PC-3 (cell line): Measurements from ENCODE around the gene ONECUT3. TPM values are rescaled to one million over a fixed set of nuclear protein-coding genes. Genes with fewer than 3 reads are reported as not detected.
A peak's percentile ranks its signal among the peaks of the same experiment; 100 is the strongest.

ENCODE experiments used
- ATAC-seq: fragments of 200-7000 bp; cut with Tn5 transposase; 2 replicates; pipeline ENCODE4 v1.9.1; 2020; ENCODE audit warnings: mild to moderate bottlenecking, moderate library complexity
- BruUV-seq: library from RNA; stranded (reverse); fragments of 400-500 nt; replicated peaks from 2 replicates; lab custom pipeline; 2021; lab: Mats Ljungman, UMichigan
- CTCF ChIA-PET: fragments of 300-600 bp; sonication (Branson Sonifier 250); formaldehyde crosslinking; loops from one replicate; lab custom pipeline; 2022; ENCODE audit warnings: antibody characterized with exemption; lab: Charles Lee
- POLR2A ChIA-PET: fragments of 300-600 bp; sonication (Branson Sonifier 250); formaldehyde crosslinking; loops from one replicate; lab custom pipeline; 2022; ENCODE audit warnings: antibody characterized with exemption; ENCODE audit not compliant: unreplicated experiment; lab: Charles Lee
- DNase-seq: peaks from one replicate; pipeline ENCODE4 v3.0.0-alpha.2; 2015
- H2AFZ ChIP-seq: fragments of 300-600 bp; sonication (generic); 2 replicates; pipeline ENCODE4 v1.6.0; 2016; ENCODE audit warnings: antibody characterized with exemption, low read length
- H3F3A ChIP-seq: fragments of 300-600 bp; sonication (generic); one replicate; pipeline ENCODE4 v1.6.0; 2017; ENCODE audit warnings: antibody characterized with exemption, low read length, control low read depth, mild to moderate bottlenecking; ENCODE audit not compliant: unreplicated experiment
- H3K27ac ChIP-seq: fragments of 300-600 bp; sonication (generic); 2 replicates; pipeline ENCODE4 v1.5.1; 2016; ENCODE audit warnings: mild to moderate bottlenecking, low read length
- H3K27me3 ChIP-seq: fragments of 300-600 bp; sonication (generic); 2 replicates; pipeline ENCODE4 v1.6.1; 2016; ENCODE audit warnings: low read length, mixed read lengths
- H3K36me3 ChIP-seq: fragments of 300-600 bp; sonication (generic); 2 replicates; pipeline ENCODE4 v1.6.1; 2016; ENCODE audit warnings: low read depth, mixed run types, low read length, mixed read lengths
- H3K4me1 ChIP-seq: fragments of 300-600 bp; sonication (generic); 2 replicates; pipeline ENCODE4 v1.5.1; 2016; ENCODE audit warnings: low read length; ENCODE audit not compliant: insufficient read depth
- H3K4me2 ChIP-seq: fragments of 300-600 bp; sonication (generic); 2 replicates; pipeline ENCODE4 v1.6.0; 2016; ENCODE audit warnings: low read length
- H3K4me3 ChIP-seq: fragments of 300-600 bp; sonication (generic); 2 replicates; pipeline ENCODE4 v1.5.1; 2016; ENCODE audit warnings: mild to moderate bottlenecking, low read length, mixed read lengths
- H3K79me2 ChIP-seq: fragments of 300-600 bp; sonication (generic); 2 replicates; pipeline ENCODE4 v1.6.1; 2017; ENCODE audit warnings: low read length, mixed read lengths
- H3K9ac ChIP-seq: fragments of 300-600 bp; sonication (generic); 2 replicates; pipeline ENCODE4 v1.6.0; 2016; ENCODE audit warnings: mild to moderate bottlenecking, low read length
- H3K9me2 ChIP-seq: fragments of 300-600 bp; sonication (generic); replicated peaks from 2 replicates; pipeline ENCODE4 v1.6.1; 2016; ENCODE audit warnings: mixed run types, low read length, mixed read lengths
- H3K9me3 ChIP-seq: fragments of 300-600 bp; sonication (generic); 2 replicates; pipeline ENCODE4 v1.6.1; 2016; ENCODE audit warnings: low read length, mixed read lengths
- H4K20me1 ChIP-seq: fragments of 300-600 bp; sonication (generic); 2 replicates; pipeline ENCODE4 v1.6.1; 2016; ENCODE audit warnings: low read length, mixed read lengths
- CTCF ChIP-seq: fragments of 300-600 bp; sonication (generic); conservative IDR thresholded peaks from 2 replicates; pipeline ENCODE4 v1.5.1; 2017; ENCODE audit warnings: antibody characterized with exemption, low read depth, mild to moderate bottlenecking, low read length
- EZH2 ChIP-seq: fragments of 300-600 bp; sonication (generic); IDR thresholded peaks from one replicate; pipeline ENCODE4 v1.6.1; 2017; ENCODE audit warnings: antibody characterized with exemption, mild to moderate bottlenecking, low read length; ENCODE audit not compliant: unreplicated experiment
- EZH2phosphoT487 ChIP-seq: fragments of 300-600 bp; sonication (generic); IDR thresholded peaks from 2 replicates; pipeline ENCODE4 v1.6.1; 2018; ENCODE audit warnings: mild to moderate bottlenecking, antibody characterized with exemption, low read length, borderline replicate concordance
- intact Hi-C: fragments of 100-400 bp; cut with micrococcal nuclease; formaldehyde crosslinking; loops from 2 replicates; pipeline ENCODE4 v1.9.0; 2023
- total RNA-seq: library from RNA; depleted of rRNA; stranded (reverse); fragments of >200 nt; gene quantifications from 2 replicates; pipeline ENCODE4 v1.2.3, GENCODE V29; 2014

ONECUT3 gene
- total RNA-seq, 1 experiment from 2014 or later, result 1.4 TPM

GRCh38 chr19:1756705-1757465, 3.6 kb downstream of the ONECUT3 start:
- Histone ChIP-seq H3K79me2 (peaks cover 34% of the 10 kb centered on the region), H3K4me3 (peak overlapping the region; percentile 74), H3K36me3 (no peaks in the 10 kb centered on the region), H3K4me2 (peak overlapping the region; percentile 80), H3K9ac (no peak overlapping the region), H2AFZ (no peak overlapping the region), H4K20me1 (peaks cover 4% of the 10 kb centered on the region; the same call in 1 of the 2 replicates), H3K4me1 (no peaks in the 10 kb centered on the region), H3K9me3 (no peaks in the 10 kb centered on the region), H3K27me3 (peaks cover 20% of the 10 kb centered on the region), H3F3A (no peaks in the 10 kb centered on the region), H3K9me2 (no peaks in the 10 kb centered on the region), H3K27ac (no peak overlapping the region)
- CTCF ChIA-PET, result no interaction called here
- POLR2A ChIA-PET, result no interaction called here
- intact Hi-C loops, result no loop called here
- ATAC-seq (no peak), DNase-seq (no peak)
- no TSS peak for BruUV-seq
- no peak for TF ChIP-seq CTCF
- no peak for TF ChIP-seq EZH2
- TF ChIP-seq EZH2phosphoT487, result no peak

GRCh38 chr19:1757468-1758230, 4.3 kb downstream of the ONECUT3 start:
- BruUV-seq, result no TSS peak
- Histone ChIP-seq H3K4me2 (peak overlapping the region; percentile 79), H3K79me2 (peaks cover 34% of the 10 kb centered on the region), H2AFZ (no peak overlapping the region), H3K9me3 (no peaks in the 10 kb centered on the region), H3K9ac (no peak overlapping the region), H3K4me3 (peak overlapping the region; percentile 60), H3K27ac (no peak overlapping the region), H3K4me1 (no peaks in the 10 kb centered on the region), H3K36me3 (no peaks in the 10 kb centered on the region), H4K20me1 (peaks cover 4% of the 10 kb centered on the region; the same call in 1 of the 2 replicates), H3K9me2 (no peaks in the 10 kb centered on the region), H3F3A (no peaks in the 10 kb centered on the region), H3K27me3 (peaks cover 20% of the 10 kb centered on the region)
- DNase-seq, result no peak
- TF ChIP-seq EZH2 (no peak), CTCF (no peak), EZH2phosphoT487 (no peak)
- ChIA-PET CTCF (no interaction called here), POLR2A (no interaction called here)
- no peak for ATAC-seq
- intact Hi-C loops, result no loop called here
